ENCODE results near the gene USF3.
A peak's percentile ranks its signal among the peaks of the same experiment; 100 is the strongest.

USF3 gene

DNA sequence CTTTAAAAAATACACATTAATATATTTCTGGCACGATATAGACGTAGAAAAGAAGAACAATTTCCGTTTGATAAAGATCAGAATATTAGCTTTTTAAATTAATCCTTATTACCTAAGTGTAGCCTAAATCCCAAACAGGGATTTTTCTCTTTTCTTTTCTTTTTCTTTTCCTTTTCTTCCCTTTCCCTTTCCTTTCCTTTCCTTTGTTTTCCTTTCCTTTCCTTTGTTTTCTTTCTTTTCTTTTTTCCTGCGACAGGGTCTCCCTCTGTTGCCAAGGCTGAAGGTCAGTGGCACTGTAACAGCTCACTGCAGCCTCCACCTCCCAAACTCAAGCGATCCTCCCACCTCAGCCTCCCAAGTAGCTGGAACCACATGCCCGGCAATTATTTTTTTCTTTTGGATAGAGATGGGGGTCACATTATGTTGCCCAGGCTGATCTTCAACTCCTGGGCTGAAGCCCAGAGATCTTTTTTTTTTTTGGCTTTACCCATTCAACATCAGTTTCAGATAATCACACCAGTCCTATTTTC is 1.8 kb upstream of the USF3 start:
- Histone ChIP-seq H3K4me3 (ENCODE audit: insufficient read depth, low read depth, low read length) (no peak overlapping the region), H3K9me3 (ENCODE audit: control insufficient read depth, low read length) (no peaks in the 10 kb centered on the region)
- 94% methylated on average over 6 of the region's 6 CpGs for WGBS, 2 experiments

GRCh38 chr3:113697500-113698090 is 1.2 kb upstream of the USF3 start:
- Histone ChIP-seq H3K9me3 (ENCODE audit: control insufficient read depth, low read length) (no peaks in the 10 kb centered on the region), H3K27ac (ENCODE audit: insufficient read depth, low read depth, low read length, poor library complexity, severe bottlenecking) (no peak overlapping the region)
- WGBS, 2 experiments, result 60 to 64% methylated on average over 10 of the region's 10 CpGs

More for the DNA sequence above, 1.8 kb upstream of the USF3 start:
- Histone ChIP-seq H3K36me3 (ENCODE audit: control insufficient read depth, insufficient read depth, low read length) (no peaks in the 10 kb centered on the region), H3K4me1 (ENCODE audit: control insufficient read depth, insufficient read depth, low read length) (peaks cover 8% of the 10 kb centered on the region), H3K27me3 (ENCODE audit: control insufficient read depth, insufficient read depth, low read length, poor library complexity, severe bottlenecking) (no peaks in the 10 kb centered on the region), H3K27ac (ENCODE audit: insufficient read depth, low read depth, low read length, poor library complexity, severe bottlenecking) (no peak overlapping the region)

DNA sequence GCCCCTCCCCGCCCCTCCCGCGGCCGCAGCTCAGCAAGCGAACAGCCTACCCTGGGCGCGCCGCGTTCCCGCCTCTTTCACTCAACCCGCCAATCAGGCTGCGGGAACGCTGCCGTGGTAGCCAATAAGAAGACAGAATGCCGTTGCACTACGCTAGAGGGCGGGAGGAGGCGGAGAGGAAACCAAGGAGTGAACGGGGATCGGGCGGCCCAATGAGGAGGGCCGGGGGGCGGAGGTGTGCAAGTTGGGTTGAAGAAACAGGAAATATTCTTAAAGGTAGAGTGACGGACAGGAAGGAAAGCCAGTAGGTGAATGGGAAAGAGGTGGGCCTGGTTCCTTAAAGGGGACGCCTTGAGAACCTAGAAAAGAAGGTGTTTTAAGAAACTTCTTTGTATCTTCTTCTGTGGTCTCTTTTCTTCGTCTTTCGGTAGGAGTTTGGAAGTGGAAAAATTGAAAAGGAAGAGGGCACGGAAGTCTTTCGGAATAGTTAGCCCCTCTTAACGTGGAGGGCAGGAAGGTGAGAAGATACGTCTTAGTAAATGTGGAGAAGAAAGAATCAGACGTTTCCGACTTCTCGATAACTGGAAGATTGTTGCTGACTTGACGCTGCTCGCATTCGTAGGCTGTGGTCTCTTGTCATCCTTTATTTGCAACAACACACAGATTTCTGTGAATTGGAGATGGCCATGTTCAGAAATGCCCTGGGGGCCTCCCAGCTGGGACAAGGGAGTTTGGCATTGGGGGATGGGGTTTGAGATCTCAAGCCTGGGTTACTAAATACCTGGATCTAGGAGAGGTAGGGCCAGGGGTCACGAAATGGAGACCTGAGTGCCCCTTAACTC is 437 bp upstream of the USF3 start:
- no peaks in the 10 kb centered on the region for H3K27me3 ChIP-seq (ENCODE audit: control insufficient read depth, insufficient read depth, low read length, poor library complexity, severe bottlenecking)
- peak overlapping the region; percentile 66 for H3K4me3 ChIP-seq (ENCODE audit: insufficient read depth, low read depth, low read length)
- H3K36me3 ChIP-seq (ENCODE audit: control insufficient read depth, insufficient read depth, low read length), result no peaks in the 10 kb centered on the region
- H3K9me3 ChIP-seq (ENCODE audit: control insufficient read depth, low read length), result no peaks in the 10 kb centered on the region
- WGBS, 2 experiments, result 0 to 1% methylated on average over 35 to 38 of the region's 38 CpGs
- peaks cover 8% of the 10 kb centered on the region for H3K4me1 ChIP-seq (ENCODE audit: control insufficient read depth, insufficient read depth, low read length)
- no peak overlapping the region for H3K27ac ChIP-seq (ENCODE audit: insufficient read depth, low read depth, low read length, poor library complexity, severe bottlenecking)

More at GRCh38 chr3:113697500-113698090, 1.2 kb upstream of the USF3 start:
- Histone ChIP-seq H3K4me1 (ENCODE audit: control insufficient read depth, insufficient read depth, low read length) (peaks cover 8% of the 10 kb centered on the region), H3K4me3 (ENCODE audit: insufficient read depth, low read depth, low read length) (peak overlapping the region; percentile 66), H3K36me3 (ENCODE audit: control insufficient read depth, insufficient read depth, low read length) (no peaks in the 10 kb centered on the region), H3K27me3 (ENCODE audit: control insufficient read depth, insufficient read depth, low read length, poor library complexity, severe bottlenecking) (no peaks in the 10 kb centered on the region)

- no peaks in the 10 kb centered on the region for H3K27me3 ChIP-seq (ENCODE audit: control insufficient read depth, insufficient read depth, low read length, poor library complexity, severe bottlenecking)
- H3K4me3 ChIP-seq (ENCODE audit: insufficient read depth, low read depth, low read length), result peak overlapping the region; percentile 59
- no peaks in the 10 kb centered on the region for H3K36me3 ChIP-seq (ENCODE audit: control insufficient read depth, insufficient read depth, low read length)
- 50 to 53% methylated on average over 8 of the region's 8 CpGs for WGBS, 2 experiments
- no peaks in the 10 kb centered on the region for H3K9me3 ChIP-seq (ENCODE audit: control insufficient read depth, low read length)
- no peak overlapping the region for H3K27ac ChIP-seq (ENCODE audit: insufficient read depth, low read depth, low read length, poor library complexity, severe bottlenecking)
- peaks cover 8% of the 10 kb centered on the region for H3K4me1 ChIP-seq (ENCODE audit: control insufficient read depth, insufficient read depth, low read length)
Observed at GRCh38 chr3:113695431-113695785, 1.0 kb downstream of the USF3 start.

DNA sequence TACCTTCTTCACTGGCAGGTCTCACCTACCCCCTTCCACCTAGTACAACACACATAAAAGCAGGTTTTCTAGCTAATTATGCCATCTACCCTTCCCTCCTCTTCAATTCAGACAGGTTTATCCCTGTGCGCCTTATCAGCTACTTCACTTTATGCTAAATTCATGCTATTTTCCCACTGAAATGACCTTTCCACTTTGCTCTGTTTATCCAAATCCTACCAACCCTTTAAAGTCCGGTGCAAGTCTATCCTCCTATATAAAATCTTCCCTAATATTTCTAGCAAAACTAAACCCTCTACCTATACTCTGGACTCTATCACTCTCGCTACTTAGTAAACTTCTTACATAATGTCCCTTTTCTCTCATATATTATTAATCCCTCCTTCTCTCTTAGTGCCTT is 6.0 kb downstream of the USF3 start:
- H3K27me3 ChIP-seq (ENCODE audit: control insufficient read depth, insufficient read depth, low read length, poor library complexity, severe bottlenecking), result no peaks in the 10 kb centered on the region
- no peaks in the 10 kb centered on the region for H3K9me3 ChIP-seq (ENCODE audit: control insufficient read depth, low read length)
- WGBS, 2 experiments, result 92 to 93% methylated on average over 3 of the region's 3 CpGs
- H3K4me3 ChIP-seq (ENCODE audit: insufficient read depth, low read depth, low read length), result no peak overlapping the region
- H3K36me3 ChIP-seq (ENCODE audit: control insufficient read depth, insufficient read depth, low read length), result no peaks in the 10 kb centered on the region
- no peak overlapping the region for H3K27ac ChIP-seq (ENCODE audit: insufficient read depth, low read depth, low read length, poor library complexity, severe bottlenecking)
- peaks cover 6% of the 10 kb centered on the region for H3K4me1 ChIP-seq (ENCODE audit: control insufficient read depth, insufficient read depth, low read length)

DNA sequence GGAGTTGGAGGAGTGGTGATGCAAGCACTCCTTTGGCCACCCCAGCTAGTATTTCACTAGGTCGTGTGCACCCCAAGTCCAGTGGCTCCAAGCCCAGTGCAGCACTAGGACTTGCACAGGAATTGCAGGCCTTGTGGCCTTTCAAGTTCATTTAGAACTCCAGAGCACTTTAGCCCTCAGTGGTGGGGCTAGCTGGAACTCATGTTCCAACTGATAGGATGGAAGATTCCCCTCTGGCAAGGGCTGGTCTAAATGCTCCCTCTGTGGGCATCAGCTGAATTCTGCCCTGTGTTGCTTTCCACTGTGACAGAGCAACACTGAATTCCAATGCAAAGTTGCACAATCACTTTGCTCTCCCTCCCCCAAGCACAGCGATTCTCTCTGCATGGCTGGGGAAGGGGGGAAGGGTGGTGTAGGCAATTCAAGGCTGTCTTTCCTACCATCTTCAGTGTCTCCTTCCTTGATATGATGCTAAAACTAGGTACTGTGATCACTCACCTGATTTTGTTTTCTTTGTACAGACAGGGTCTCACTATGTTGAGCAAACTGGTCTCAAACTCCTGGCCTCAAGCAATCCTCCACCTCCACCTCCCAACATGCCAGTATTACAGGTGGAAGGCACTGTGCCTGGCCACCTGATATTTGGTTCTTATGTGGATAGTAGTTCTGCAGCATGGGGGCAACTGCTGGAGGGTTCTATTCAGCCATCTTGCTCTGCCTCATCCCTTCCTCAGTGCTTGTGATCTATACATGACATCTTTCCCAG is 10.3 kb downstream of the USF3 start:
- H3K4me3 ChIP-seq (ENCODE audit: insufficient read depth, low read depth, low read length), result no peak overlapping the region
- 61 to 69% methylated on average over 1 to 2 of the region's 2 CpGs for WGBS, 2 experiments
- no peaks in the 10 kb centered on the region for H3K36me3 ChIP-seq (ENCODE audit: control insufficient read depth, insufficient read depth, low read length)

GRCh38 chr3:113685124-113685523 is 11.3 kb downstream of the USF3 start:
- H3K4me3 ChIP-seq (ENCODE audit: insufficient read depth, low read depth, low read length), result no peak overlapping the region
- H3K9me3 ChIP-seq (ENCODE audit: control insufficient read depth, low read length), result no peaks in the 10 kb centered on the region
- no peaks in the 10 kb centered on the region for H3K27me3 ChIP-seq (ENCODE audit: control insufficient read depth, insufficient read depth, low read length, poor library complexity, severe bottlenecking)
- H3K27ac ChIP-seq (ENCODE audit: insufficient read depth, low read depth, low read length, poor library complexity, severe bottlenecking), result no peak overlapping the region
- H3K4me1 ChIP-seq (ENCODE audit: control insufficient read depth, insufficient read depth, low read length), result no peaks in the 10 kb centered on the region
- WGBS, 2 experiments, result 83 to 88% methylated on average over 5 of the region's 5 CpGs
- H3K36me3 ChIP-seq (ENCODE audit: control insufficient read depth, insufficient read depth, low read length), result no peaks in the 10 kb centered on the region

More for the DNA sequence above, 10.3 kb downstream of the USF3 start:
- Histone ChIP-seq H3K27me3 (ENCODE audit: control insufficient read depth, insufficient read depth, low read length, poor library complexity, severe bottlenecking) (no peaks in the 10 kb centered on the region), H3K9me3 (ENCODE audit: control insufficient read depth, low read length) (no peaks in the 10 kb centered on the region), H3K4me1 (ENCODE audit: control insufficient read depth, insufficient read depth, low read length) (no peaks in the 10 kb centered on the region), H3K27ac (ENCODE audit: insufficient read depth, low read depth, low read length, poor library complexity, severe bottlenecking) (no peak overlapping the region)

DNA sequence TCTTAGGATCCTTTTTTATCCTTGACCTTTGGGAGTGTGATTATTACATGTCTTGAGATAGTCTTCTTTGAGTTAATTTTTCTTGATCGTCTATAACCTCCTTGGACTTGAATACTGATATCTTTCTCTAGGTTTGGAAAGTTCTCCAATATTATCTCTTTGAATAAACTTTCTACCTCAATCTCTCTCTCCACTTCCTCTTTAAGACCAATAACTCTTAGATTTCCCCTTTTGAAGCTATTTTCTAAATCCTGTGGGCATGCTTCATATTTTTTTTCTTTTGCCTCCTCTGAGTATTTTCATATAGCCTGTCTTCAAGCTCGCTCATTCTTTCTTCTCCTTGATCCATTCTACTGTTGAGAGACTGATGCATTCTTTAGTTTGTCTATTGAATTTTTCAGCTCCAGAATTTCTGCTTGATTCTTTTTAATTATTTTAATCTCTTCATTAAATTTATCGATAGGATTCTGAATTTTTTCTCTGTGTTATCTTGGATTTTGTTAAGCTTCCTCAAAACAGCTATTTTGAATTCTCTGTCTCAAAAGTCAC is 12.1 kb downstream of the USF3 start:
- no peak overlapping the region for H3K4me3 ChIP-seq (ENCODE audit: insufficient read depth, low read depth, low read length)
- no peak overlapping the region for H3K27ac ChIP-seq (ENCODE audit: insufficient read depth, low read depth, low read length, poor library complexity, severe bottlenecking)
- H3K27me3 ChIP-seq (ENCODE audit: control insufficient read depth, insufficient read depth, low read length, poor library complexity, severe bottlenecking), result no peaks in the 10 kb centered on the region
- no peaks in the 10 kb centered on the region for H3K9me3 ChIP-seq (ENCODE audit: control insufficient read depth, low read length)
- no peaks in the 10 kb centered on the region for H3K36me3 ChIP-seq (ENCODE audit: control insufficient read depth, insufficient read depth, low read length)
- no peaks in the 10 kb centered on the region for H3K4me1 ChIP-seq (ENCODE audit: control insufficient read depth, insufficient read depth, low read length)
- WGBS, 2 experiments, result 92 to 93% methylated on average over 2 to 3 of the region's 3 CpGs

GRCh38 chr3:113678773-113679172 is 17.7 kb downstream of the USF3 start:
- no peaks in the 10 kb centered on the region for H3K4me1 ChIP-seq (ENCODE audit: control insufficient read depth, insufficient read depth, low read length)
- H3K27ac ChIP-seq (ENCODE audit: insufficient read depth, low read depth, low read length, poor library complexity, severe bottlenecking), result no peak overlapping the region
- 92 to 94% methylated on average over 4 of the region's 4 CpGs for WGBS, 2 experiments

GRCh38 chr3:113677737-113678136 is 18.7 kb downstream of the USF3 start:
- Histone ChIP-seq H3K4me1 (ENCODE audit: control insufficient read depth, insufficient read depth, low read length) (no peaks in the 10 kb centered on the region), H3K36me3 (ENCODE audit: control insufficient read depth, insufficient read depth, low read length) (no peaks in the 10 kb centered on the region), H3K27ac (ENCODE audit: insufficient read depth, low read depth, low read length, poor library complexity, severe bottlenecking) (no peak overlapping the region), H3K9me3 (ENCODE audit: control insufficient read depth, low read length) (no peaks in the 10 kb centered on the region), H3K27me3 (ENCODE audit: control insufficient read depth, insufficient read depth, low read length, poor library complexity, severe bottlenecking) (no peaks in the 10 kb centered on the region), H3K4me3 (ENCODE audit: insufficient read depth, low read depth, low read length) (no peak overlapping the region)
- WGBS, 2 experiments, result no CpG with 5 or more reads among the region's 1 CpG

More at GRCh38 chr3:113678773-113679172, 17.7 kb downstream of the USF3 start:
- Histone ChIP-seq H3K9me3 (ENCODE audit: control insufficient read depth, low read length) (no peaks in the 10 kb centered on the region), H3K27me3 (ENCODE audit: control insufficient read depth, insufficient read depth, low read length, poor library complexity, severe bottlenecking) (no peaks in the 10 kb centered on the region), H3K36me3 (ENCODE audit: control insufficient read depth, insufficient read depth, low read length) (no peaks in the 10 kb centered on the region), H3K4me3 (ENCODE audit: insufficient read depth, low read depth, low read length) (no peak overlapping the region)
